ELF-1 (cell line): ENCODE data around the gene TRIM72.
"Not testable (repeated sequence)": the region's sequence is repeated elsewhere in the genome, so short reads cannot be mapped to it uniquely, and the experiment has no call there.

ENCODE experiments used
- DNase-seq: peaks from one replicate; pipeline ENCODE4 v3.0.0-alpha.2; 2016; ENCODE audit warnings: low read depth, low spot score

The TRIM72 gene

DNA sequence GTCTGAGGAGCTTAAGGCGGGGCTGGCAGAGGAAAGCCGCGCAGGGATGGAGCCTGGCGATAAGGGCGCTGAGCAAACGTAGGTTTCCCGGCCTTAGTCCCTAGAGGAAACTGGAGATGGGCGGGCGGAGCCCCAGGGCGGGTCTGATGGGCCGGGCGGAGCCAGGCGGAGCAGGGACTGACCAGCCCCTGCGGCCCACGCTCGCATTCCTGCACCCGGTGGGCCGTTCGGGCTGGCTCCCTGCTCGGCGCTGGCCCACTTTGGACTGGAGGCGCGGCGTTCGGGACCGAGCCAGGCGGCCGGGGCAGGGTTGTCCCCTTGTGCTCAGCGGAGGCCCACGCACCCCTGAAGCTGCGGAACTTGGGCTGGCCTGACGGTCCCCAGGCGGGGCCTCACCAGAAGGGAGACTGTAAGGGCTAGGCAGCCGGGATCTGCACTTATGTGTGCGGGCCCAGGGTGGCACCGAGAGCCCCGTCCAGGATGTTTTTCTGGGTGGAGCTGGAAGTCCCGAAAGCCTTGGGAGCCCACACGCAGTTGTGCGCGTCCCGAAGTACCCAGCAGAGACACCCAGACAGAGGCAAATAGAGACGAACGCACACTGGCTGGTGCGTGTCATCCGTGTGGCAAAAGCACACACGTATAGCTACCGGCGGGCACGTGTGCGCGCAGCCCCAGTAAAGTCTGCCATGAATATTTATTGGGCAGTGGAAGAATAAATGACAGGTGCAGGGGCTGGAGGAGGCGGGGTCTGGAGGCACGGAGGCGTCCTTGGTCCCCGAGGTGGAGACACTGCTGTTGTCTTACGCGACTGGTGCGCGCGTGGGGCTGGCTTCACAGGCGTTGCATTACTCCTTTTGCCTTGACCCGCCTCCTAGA lies 1.6 kb downstream of the TRIM72 start:
- peak; percentile 79 for DNase-seq

DNA sequence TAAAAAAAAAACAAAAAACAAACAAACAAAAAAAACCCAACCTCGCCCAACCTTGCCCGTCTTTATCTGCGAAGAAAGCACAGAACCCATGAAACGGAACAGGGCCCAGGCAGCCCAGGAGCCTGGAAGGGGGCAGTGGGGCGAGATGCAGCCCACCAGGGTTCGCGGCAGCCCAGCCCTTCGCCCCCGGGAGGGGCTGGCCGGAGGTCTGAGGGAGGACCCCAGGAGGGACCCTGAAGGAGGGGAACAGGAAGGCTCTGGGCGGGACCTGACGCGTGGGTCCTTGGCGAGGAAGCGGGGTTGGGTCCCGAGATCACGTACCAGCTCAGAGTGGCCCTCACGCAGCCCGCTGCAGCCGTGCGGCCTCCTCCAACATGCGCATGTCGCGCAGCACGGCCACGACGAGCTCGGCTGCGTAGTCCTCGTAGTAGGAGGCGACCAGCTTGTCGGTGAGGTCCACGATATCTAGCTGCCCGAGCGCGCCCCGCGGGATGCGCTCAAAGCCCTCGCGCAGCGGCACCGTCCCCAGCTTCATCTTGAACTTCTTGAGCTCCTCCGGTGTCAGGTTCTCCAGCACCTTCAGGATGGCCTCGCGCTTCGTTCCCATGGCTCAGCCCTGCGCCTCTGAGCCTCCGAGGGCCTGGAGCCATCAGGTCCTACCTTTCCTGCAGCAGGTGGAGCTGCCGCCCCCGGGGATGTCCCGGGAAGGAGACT lies 2.7 kb downstream of the TRIM72 start, which contains the start of gene PYDC1:
Gene PYDC1, minus strand, starts transcription at position 714 of the 714 bp plus-strand sequence. Its CDS starts 107 bp downstream, at position 607.
- peak; percentile 65 for DNase-seq

- DNase-seq: no peak
Measured at GRCh38 chr16:31217136-31217530, 3.2 kb downstream of the TRIM72 start.

- no peak for DNase-seq
Measured at GRCh38 chr16:31219154-31219741, 5.3 kb downstream of the TRIM72 start.

- no peak for DNase-seq
Measured at GRCh38 chr16:31221357-31222160, 7.6 kb downstream of the TRIM72 start.

DNA sequence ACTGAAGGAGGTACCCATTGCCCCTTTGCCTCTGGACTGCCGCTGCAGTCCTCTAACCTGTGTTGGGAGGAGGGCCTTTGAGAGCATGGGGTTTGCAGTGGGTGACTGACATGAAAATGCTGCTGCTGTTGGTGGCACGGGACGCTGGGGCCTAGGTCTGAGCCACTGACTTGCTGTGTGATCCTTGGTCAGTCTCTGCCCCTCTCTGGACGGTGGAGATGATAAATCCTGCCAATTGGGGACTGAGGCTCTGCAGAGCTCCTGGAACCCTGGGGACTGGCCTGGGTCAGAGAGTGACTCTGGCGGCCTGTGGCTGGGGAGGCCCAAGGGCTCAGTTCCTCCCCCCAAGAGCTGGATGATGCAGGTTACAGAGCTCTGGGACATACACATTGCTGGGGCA lies 9.1 kb downstream of the TRIM72 start:
- DNase-seq: no peak

DNA sequence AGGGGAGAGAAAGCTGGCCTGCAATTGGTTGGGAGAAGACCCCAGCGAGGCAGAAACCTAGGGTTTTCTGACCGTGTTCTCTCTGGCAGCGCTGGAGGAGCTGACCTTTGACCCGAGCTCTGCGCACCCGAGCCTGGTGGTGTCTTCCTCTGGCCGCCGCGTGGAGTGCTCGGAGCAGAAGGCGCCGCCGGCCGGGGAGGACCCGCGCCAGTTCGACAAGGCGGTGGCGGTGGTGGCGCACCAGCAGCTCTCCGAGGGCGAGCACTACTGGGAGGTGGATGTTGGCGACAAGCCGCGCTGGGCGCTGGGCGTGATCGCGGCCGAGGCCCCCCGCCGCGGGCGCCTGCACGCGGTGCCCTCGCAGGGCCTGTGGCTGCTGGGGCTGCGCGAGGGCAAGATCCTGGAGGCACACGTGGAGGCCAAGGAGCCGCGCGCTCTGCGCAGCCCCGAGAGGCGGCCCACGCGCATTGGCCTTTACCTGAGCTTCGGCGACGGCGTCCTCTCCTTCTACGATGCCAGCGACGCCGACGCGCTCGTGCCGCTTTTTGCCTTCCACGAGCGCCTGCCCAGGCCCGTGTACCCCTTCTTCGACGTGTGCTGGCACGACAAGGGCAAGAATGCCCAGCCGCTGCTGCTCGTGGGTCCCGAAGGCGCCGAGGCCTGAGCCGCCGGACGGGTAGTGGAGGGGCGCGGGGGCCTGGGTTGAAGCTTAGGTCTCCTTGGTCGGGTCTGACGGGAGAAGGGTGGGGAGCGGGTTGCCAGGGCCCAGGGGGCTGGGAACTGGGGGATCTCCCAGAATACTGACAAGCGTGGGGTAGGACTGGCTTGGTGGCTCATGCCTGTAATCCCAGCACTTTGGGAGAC lies 10.4 kb downstream of the TRIM72 start:
- no peak for DNase-seq

GRCh38 chr16:31225193-31225592 lies 11.3 kb downstream of the TRIM72 start:
- DNase-seq: no peak

- DNase-seq: no peak
Measured at GRCh38 chr16:31228206-31228605, 14.3 kb downstream of the TRIM72 start.

- no peak for DNase-seq
Measured at GRCh38 chr16:31229501-31229900, 15.6 kb downstream of the TRIM72 start.

DNA sequence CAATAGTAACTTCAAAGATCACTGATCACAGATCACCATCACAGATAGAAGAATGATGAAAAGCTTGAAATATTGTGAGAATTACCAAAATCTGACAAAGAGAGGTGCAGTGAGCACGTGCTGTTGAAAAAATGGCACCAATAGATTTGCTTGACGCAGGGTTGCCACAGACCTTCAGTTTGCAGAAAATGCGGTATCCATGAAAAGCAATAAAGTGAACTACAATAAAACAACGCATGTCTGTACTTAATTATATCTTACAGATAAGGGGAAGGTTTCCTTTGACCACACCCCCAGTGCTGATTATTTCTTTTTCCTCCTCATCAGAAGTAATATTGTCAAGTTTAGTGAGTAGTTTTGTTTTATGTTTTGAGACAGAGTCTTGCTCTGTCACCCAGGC lies 24.1 kb downstream of the TRIM72 start:
- DNase-seq: no peak

GRCh38 chr16:31242206-31242605 lies 28.3 kb downstream of the TRIM72 start:
- DNase-seq: no peak

- peak; percentile 16 for DNase-seq
Measured at GRCh38 chr16:31243734-31244670, 30.1 kb downstream of the TRIM72 start.

DNA sequence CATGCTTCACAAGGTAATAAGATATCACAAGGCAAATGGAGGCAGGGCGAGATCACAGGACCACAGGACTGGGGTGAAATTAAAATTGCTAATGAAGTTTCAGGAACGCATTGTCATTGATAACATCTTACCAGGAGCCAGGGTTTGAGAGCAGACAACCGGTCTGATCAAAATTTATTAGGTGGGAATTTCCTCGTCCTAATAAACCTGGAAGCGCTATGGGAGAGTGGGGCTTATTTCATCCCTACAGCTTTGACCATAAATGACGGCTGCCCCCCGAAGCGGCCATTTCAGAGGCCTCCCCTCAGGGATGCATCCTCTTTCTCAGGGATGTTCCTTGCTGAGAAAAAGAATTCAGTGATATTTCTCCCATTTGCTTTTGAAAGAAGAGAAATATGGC lies 31.7 kb downstream of the TRIM72 start:
- DNase-seq: not testable (repeated sequence)

GRCh38 chr16:31246296-31246695 lies 32.4 kb downstream of the TRIM72 start:
- DNase-seq: no peak

GRCh38 chr16:31248344-31248743 lies 34.4 kb downstream of the TRIM72 start:
- no peak for DNase-seq

GRCh38 chr16:31250782-31251384 lies 37.0 kb downstream of the TRIM72 start:
- DNase-seq: no peak

GRCh38 chr16:31251435-31251834 lies 37.5 kb downstream of the TRIM72 start:
- no peak for DNase-seq

GRCh38 chr16:31253642-31254045 lies 39.7 kb downstream of the TRIM72 start:
- no peak for DNase-seq
